ENCODE results near the gene IL12RB1.
"Not testable (repeated sequence)": the region's sequence is repeated elsewhere in the genome, so short reads cannot be mapped to it uniquely, and the experiment has no call there.

The IL12RB1 gene

DNA sequence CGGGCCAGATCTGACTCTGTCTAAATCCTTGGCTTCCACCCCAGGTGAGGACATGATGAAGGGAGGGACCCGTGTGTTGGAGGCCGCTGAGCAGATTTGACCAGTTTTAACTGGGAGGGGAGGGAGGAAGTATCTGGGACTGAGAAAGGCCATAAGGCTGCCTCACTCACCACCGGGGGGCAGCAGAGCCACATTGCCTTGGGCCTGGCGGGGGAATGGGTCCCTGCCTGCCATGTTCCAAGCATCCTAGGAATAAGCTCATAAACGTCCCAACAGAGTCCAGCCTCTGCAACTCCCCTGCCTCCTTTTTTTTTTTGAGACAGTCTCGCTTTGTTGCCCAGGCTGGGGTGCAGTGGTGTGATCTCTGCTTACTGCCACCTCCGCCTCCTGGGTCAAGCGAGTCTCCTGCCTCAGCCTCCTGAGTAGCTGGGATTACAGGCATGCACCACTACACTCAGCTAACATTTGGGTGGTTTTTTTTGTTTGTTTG lies 26.3 kb upstream of the IL12RB1 start:
- DNase-seq (ENCODE audit: low read depth) = peak; percentile 76

DNA sequence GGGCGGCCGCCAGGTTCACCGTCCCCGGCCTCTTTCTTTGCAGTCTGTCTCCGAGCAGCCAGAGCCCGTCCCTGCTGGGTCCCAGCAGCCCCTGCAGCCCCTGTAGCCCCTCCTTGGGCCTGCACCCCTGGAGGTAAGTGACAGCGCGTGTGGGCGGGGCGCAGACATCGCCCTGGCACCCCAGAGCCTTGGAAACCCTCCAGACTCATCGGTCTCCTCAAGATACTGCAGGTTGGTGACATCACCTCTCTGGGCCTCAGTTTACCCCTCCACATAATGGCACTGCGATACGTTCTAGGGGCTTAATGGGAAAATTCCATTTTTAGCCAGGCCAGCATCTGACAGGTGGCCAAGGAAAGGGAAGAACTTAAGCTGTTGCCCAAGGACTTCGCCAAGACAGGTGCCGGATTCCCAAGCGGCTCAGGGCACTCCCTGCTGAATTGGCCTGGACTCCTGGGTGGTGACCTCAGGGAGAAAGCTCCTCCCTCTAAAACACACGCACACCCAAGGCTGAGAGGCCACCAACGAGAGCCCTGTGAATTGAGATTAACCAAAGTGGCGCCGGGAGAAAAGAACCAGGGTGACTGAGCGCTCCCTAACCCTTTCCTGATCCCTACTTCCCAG lies 24.0 kb upstream of the IL12RB1 start:
- no peak for DNase-seq (ENCODE audit: low read depth)

DNA sequence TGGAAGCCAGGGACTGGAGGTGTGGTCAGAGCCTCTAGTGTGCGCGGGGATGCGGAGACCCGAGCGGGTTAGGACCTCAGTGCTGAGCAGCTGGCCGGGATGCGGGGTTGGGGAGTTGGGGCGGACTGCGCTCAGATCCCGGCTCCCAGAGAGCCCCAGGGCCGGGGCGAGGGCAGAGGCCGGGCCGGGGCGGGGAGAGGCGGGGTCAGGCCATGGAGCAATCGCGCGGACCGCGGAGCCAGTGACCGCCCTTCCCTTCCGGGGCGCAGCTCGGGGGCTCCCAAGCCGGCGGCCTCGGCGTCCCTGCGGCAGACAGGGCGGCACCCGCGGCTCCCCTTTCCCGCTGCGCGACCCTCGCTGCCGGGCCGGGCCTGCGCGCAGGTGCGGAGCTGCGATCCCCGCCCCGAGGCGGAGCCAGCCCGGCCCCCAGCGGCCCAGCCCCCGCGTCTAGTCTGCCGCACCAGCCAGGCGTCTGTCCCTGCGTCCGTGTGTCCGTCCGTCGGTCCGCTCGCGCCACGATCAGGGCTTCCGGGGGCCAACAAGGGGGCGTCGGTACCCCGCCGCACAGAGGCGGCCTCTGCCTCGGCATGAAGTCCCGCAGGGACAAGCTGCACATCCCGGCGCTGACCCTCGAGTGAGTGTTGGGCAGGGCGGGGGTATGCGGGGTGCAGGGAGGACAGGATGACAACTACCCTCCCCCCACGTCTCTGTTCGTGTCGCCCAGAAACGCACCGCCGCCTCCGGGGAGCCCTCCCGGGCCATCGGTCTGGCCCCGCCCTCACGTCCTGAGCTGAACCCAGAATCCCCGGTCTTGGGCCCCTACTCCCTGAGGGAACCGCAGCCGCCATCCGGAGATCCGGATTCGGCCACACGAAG lies 23.2 kb upstream of the IL12RB1 start:
- no peak for DNase-seq (ENCODE audit: low read depth)

DNA sequence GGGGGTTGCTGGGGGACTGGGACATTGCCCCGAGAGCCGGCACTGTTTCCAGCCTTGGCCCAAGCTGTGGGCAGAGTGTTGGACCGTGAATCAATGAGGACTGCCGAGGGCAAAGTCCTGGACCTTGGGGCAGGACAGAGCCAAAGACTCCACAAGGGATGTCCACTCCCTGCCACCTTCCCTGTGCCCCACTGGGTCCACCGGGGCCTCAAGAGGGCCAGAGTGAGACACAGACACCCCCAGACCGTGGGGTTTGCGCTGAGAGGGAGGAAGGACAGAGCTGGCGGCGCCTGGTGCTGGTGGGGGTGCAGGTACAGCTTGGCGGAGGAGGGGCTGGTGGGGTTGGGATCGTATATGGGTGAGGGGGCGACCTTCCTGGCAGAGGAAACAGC lies 22.6 kb upstream of the IL12RB1 start:
- no peak for DNase-seq (ENCODE audit: low read depth)

DNA sequence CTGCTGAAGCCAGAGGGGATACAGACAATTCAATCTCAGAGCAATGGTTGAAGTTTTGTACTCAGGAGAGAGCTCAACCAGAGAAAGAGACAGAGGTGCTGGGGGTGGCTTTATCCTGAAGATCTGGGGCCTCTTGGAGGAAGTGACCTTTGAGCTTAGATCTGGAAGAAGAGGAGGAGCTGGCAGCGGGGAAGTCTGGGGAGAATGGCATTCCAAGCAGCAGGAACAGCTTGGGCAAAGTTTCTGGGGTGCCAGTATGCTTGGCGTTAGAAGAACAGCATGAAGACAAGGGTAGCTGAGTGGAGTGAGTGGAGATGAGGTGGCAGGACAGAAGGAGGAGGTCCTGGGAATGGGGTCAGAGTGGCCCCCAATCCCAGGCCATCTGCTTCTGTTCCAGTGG lies 22.2 kb upstream of the IL12RB1 start:
- no peak for DNase-seq (ENCODE audit: low read depth)

DNA sequence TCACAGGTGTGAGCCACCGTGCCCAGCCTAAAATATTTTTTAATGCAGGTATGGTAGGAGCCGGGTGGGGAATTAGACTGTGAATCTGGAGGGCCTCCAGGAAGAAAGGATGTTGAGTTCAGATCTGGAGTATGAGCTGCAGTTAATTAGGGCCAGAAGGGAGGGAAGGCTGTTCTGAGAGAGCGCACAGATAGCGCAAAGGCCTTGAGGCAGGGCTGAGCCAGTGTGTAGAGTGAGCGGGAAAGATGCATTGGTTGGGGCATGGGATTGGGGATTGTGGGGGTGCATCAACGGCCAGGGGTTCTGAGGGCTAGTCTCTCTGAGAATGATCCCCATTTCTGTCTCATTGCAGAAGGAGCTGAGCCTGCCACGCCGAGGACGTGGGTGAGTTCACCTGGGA lies 20.5 kb upstream of the IL12RB1 start:
- no peak for DNase-seq (ENCODE audit: low read depth)

DNA sequence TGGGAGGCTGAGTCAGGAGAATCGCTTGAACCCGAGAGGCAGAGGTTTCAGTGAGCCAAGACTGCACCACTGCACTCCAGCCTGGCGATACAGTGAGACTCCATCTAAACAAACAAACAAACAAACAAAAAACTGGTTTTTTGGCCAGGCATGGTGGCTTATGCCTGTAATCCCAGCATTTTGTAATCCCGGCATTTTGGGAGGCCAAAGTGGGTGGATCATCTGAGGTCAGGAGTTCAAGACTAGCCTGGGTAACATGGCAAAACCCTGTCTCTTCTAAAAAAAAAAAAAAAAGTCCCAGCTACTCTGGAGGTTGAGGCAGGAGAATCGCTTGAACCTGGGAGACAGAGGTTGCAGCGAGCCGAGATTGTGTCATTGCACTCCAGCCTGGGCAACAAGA lies 18.5 kb upstream of the IL12RB1 start:
- not testable (repeated sequence) for DNase-seq (ENCODE audit: low read depth)

DNA sequence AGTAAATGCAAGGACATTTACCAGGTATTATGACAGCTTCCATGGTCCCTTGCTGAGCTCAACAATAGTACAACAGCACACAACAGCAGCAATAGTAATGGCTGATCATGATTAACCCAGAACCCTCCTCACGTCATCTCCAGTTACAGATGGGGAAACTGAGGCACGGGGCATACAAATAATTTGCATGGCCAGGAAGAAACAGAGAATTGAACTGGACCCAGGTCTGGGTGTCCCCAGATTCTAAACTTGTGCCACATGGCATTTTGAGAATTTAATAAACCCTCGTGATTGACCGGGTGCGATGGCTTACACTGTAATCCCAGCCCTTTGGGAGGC lies 18.0 kb upstream of the IL12RB1 start:
- DNase-seq (ENCODE audit: low read depth) = no peak

DNA sequence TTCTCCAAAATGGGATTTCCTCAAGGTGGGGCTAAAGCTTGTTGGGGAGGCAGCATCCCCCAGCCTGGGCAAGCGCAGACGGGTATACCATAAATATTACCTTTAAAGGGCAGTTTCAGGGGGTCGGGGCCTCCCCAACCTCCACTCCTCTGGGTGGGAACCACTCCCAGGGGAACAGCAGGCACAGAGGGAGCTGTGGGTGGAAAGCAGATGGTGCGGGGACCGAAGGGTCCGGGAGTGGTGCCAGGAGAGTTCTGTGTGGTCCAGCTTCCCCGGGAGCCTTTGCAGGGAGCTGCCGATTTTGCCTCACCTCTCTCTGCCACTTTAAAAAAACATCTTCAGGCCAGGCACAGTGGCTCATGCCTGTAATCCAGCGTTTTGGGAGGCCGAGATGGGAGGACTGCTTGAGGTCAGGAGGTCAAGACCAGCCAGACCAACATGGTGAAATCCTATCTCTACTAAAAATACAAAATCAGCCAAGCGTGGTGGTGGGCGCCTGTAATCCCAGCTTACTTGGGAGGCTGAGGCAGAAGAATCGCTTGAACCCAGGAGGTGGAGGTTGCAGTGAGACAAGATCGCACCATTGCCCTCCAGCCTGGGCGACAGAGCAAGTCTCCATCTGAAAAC lies 16.3 kb upstream of the IL12RB1 start:
- no peak for DNase-seq (ENCODE audit: low read depth)

DNA sequence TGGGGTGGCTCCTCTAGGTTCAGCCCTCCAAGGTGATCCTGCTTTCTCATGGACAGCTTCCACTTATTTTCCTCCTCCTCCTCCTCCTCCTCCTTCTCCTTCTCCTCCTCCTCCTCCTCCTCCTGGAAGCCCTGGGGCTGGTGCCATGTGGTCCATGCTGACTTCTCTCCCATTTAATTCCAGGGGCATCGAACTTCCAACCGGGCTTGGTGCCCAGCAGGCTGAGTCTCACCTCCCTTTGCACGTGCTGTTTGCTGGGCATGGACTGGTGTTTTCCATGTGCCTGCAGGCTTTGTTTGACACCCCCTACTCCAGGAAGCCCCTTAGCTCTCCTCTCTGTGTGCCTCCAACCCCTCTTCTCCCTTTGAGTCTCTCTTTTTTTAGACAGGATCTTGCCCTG lies 14.5 kb upstream of the IL12RB1 start:
- DNase-seq (ENCODE audit: low read depth) = no peak

DNA sequence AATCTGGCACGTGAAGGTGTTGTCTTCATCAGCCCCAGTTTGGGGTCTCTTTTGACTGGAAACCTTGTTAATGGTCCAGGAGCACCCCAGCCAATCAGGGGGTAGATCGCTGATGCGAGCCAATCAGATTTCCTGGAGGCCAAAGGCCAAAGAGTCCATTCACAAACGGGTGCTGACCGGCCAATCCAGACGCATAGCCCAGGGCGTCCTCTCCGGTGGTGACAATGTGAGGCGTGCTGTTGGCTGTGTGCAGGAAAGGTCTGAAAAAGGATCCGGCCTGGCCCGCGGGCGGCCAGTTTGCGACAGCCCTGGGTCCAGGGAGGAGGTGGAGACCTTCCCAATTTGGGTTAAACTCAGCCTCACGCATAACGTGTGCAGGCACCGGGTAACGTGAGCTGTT lies 14.0 kb upstream of the IL12RB1 start:
- DNase-seq (ENCODE audit: low read depth) = no peak

DNA sequence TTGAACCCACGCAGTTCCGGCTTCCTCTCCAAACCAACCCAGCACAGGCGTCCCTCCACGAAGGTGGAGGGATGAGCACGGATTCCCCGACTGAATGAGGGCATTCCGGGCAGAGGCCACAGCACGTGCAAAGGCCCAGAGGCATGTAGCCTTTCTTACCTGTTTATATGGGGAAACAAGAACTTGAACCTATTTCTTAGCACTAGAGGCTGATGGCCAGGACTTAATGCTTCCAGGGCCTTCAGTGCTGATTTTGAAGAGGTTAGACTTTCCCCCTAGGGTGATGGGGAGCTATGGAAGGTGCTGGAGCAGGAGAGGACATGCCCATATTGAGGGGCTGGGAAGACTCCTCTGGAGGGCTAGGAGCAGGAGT lies 12.9 kb upstream of the IL12RB1 start:
- DNase-seq (ENCODE audit: low read depth) = no peak

DNA sequence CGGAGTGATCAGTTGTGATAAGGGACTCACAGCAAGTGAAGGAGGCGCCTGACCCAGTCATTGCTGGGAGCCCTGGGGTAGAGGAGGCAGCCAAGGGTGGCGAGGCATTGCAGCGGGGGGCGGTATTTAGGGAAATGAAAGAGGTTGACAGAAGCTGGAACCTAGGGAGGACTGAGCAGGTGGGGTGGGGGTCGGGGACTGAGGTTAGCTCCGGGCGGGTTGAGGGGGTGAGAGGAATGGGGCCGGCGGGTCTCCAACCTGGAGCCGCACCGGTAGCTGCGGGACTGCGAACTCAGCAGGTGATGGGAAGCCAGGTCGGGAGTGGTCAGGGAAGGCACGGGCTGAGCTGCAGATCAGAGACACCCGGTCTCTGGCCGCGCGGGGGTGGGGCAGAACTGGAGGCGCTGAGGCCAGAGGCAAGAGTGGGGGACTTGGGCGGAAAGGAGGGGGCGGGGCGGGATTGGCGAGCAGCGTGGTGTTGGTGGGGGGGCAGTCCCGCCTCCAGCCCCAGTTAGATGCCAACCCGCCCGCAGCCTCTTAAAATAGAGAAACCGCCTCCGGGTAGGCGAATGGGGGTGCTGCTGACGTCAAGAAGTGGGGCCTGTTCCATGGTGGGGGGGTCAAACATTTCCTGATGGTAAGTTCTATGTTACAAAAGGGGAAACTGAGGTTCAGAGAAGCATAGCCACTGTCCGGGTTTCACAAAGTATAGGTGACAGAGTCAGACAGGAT lies 12.3 kb upstream of the IL12RB1 start:
- DNase-seq (ENCODE audit: low read depth) = no peak

DNA sequence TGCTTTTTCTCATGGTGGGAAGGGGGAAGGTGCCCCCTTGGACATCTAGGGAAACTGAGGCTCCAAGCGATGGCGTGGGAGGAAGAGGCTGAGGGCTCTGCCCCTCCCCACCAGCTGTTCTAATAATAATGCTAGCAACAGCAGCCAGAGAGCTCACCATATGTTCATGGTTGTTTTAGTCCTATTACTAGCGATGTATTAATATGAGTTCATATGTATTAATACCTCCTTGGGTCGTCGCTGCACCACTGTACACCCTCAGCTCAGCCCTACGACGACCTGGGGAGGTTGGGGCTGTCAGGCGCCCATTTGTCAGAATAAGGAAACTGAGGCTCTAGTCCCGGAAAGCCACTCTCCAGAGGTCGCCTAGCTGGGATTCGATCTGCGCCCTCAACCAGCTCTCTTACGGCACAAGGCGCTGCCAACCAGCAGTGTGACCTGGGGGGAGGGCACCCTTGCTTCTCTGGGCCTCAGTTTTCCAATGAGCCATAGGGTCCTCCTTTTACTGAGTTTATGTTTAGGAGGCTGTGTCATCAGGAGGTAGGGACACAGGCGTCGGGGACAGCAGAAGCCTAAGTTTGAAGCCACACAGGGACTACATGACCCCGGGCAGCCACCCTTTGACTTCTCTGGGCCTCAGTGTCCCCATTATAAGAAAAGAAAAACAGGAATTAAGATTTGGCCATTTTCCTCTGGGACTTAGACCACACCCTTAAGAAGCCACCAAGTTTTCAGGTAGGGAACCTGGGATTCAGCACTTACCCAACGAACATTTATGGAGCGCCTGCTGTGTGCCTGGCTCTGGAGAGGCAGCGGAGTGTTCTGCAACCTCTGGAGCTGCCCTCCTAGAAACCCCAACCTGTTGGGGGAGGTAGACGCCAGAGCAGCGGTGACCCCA lies 11.5 kb upstream of the IL12RB1 start:
- no peak for DNase-seq (ENCODE audit: low read depth)

DNA sequence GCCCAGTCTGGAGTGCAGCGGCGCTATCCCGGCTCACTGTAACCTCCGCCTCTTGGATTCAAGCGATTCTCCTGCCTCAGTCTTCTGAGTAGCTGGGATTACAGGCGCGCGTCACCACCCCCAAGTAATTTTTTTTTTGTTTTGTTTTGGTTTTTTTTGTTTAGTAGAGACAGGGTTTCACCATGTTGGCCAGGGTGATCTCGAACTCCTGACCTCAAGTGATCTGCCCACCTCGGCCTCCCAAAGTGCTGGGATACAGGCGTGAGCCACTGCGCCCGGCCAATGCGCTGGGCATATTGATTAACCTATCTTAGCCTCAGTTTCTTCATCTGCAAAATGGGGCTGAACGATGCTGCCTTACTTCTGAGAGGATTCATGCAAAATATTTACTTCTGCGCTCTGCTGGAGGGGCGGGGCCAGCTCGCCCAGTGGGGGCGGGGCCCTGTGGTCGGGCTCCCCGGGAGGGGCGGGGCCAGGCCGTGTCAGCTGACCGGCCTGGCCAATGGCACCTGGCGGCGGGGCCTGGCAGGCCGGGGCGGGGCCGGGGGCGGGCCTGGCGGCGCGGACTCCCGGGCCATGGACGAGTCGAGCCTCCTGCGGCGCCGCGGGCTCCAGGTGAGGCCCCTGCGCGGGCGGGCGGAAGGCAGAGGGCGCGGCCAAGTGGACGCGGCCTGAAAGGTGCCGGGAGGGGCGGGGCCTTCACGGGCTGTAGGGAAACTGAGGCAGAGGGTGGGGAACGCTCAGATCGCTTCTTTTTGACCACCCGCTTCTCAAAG lies 10.7 kb upstream of the IL12RB1 start, which contains the start of gene MAST3:
MAST3 (plus strand) TSS at position 562 of the 776 bp plus-strand sequence; CDS start at position 577, 15 bp downstream.
- DNase-seq (ENCODE audit: low read depth) = peak; percentile 74

DNA sequence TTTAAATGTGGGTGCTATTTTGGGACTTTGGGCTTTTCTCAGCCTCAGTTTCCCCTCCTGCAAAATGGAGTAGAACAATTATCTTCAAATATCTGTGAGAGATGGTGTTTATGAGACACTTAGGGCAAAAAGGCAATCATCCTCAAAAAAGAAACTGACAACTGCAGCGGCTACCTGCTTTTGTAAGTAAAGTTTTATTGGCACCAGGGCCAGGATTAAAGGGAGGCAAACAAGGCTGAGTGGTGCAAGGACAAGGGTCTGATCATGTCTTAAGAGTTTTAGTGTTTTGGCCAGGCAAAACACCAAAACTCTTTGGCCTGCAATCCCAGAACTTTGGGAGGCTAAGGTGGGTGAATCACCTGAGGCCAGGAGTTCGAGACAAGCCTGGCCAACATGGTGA lies 9.5 kb upstream of the IL12RB1 start:
- DNase-seq (ENCODE audit: low read depth) = no peak

DNA sequence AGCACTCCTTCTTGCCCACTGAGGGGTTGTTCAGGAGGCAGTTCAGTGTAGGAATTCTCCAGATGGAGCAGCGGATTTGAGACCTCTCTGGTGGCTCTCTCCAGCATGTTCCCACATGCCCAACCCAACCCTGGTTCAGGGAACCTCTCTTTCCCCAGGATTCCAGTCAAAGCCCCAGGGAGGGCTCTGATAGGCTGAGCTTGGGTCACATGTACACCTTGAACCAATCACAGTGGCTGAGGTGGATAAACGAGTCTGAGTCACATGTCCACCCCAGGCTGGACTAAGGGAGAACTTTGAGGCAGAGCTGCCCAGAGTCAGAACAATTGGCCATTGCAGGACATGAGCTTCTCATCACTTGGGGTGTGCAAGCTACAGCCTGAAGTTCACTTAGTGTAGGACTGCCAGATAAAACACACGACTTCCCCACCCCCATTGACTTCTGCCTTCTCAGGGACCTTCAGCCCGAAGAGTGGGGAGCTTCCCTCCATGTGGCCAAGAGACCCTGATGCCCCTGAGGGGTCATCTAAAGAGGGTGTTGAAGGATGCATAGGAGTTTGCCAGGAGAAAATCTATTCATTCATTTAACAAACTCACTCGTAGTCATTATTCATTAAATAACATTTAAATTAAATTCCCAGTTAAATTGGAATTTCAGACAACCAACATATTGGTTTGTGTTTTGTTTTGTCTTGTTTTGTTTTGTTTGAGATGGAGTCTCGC lies 6.9 kb upstream of the IL12RB1 start:
- DNase-seq (ENCODE audit: low read depth) = no peak

DNA sequence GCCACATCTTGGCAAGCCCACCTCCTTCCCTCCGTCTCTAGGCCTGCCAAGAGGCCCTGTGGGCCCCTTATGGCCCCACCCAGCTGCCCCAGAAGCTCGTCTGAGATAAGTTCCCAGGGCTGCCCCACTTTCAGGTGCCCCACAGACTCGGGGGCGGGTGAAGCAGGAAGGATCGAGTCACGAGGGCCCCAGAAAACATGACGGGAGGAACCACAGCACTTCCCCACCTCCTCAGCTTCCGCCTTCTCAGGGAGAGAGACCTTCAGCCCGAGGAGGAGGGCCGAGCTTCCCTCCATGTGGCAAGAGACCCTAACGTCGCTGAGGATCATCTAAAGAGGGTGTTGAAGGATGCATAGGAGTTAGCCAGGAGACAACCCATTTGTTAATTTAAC lies 4.5 kb upstream of the IL12RB1 start:
- DNase-seq (ENCODE audit: low read depth) = peak; percentile 63

DNA sequence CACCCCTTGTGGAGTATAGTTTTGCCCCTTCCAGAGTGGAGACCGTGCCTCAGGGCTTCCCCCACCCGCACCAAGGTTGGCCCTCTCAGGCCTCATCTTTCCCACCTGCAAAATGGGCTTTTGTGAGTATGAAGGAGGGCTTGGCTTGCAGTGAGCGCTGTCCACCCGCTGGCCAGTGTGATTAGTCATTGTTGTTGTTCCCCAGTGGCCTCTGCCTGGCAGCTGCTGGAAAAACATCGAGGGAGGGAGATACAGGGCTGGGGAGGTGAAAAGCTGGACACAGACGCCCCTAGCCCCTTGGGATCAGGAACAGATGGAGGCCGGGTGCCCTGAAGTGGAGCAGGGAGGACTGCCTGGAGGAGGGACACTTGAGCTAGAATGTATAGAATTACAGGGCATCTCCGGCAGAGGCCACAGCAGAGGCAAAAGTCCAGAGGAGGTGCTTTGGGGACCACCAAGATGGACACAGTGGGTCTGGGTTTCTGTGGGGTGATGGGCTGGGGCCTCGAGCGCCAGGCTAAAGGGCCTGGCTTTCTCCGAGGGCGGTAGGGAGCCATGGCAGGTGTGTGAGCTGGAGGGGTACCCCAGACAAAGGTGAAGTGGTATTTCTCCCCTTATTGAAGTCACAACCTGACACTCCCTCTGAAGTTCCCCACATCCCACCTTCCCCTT lies 3.9 kb upstream of the IL12RB1 start:
- DNase-seq (ENCODE audit: low read depth) = no peak
